WTC11 (cell line): Measurements from ENCODE around the gene VWA3A. TPM values are rescaled to one million over a fixed set of nuclear protein-coding genes. Genes with fewer than 3 reads are reported as not detected.

Experiments
- CREB1 ChIP-seq: sonication (generic); formaldehyde crosslinking; IDR thresholded peaks from 2 replicates; pipeline ENCODE4 v1.8.0; 2023; ENCODE audit warnings: mild to moderate bottlenecking, missing genetic modification reagents
- ETV6 ChIP-seq: sonication (generic); formaldehyde crosslinking; IDR thresholded peaks from 2 replicates; pipeline ENCODE4 v1.8.1; 2022; ENCODE audit warnings: mild to moderate bottlenecking, missing genetic modification reagents
- FOXJ3 ChIP-seq: sonication (generic); formaldehyde crosslinking; IDR thresholded peaks from 2 replicates; pipeline ENCODE4 v1.9.0; 2021; ENCODE audit warnings: missing genetic modification reagents, mild to moderate bottlenecking, borderline replicate concordance
- GABPB1 ChIP-seq: sonication (generic); formaldehyde crosslinking; IDR thresholded peaks from 2 replicates; pipeline ENCODE4 v1.8.1; 2023; ENCODE audit warnings: mild to moderate bottlenecking, missing genetic modification reagents
- GRHL2 ChIP-seq: fragments of 250-450 bp; sonication (Bioruptor Pico); IDR thresholded peaks from 2 replicates; pipeline ENCODE4 v1.8.0; 2022; ENCODE audit warnings: mild to moderate bottlenecking, moderate library complexity; ENCODE audit not compliant: insufficient replicate concordance, severe bottlenecking
- IRF2 ChIP-seq: sonication (generic); formaldehyde crosslinking; IDR thresholded peaks from 2 replicates; pipeline ENCODE4 v1.8.0; 2022; ENCODE audit warnings: low read depth, missing genetic modification reagents, borderline replicate concordance
- JUN ChIP-seq: sonication (generic); formaldehyde crosslinking; IDR thresholded peaks from 2 replicates; pipeline ENCODE4 v1.8.0; 2023; ENCODE audit warnings: mild to moderate bottlenecking, missing genetic modification reagents
- OVOL2 ChIP-seq: fragments of 250-450 bp; sonication (Bioruptor Pico); IDR thresholded peaks from 2 replicates; pipeline ENCODE4 v1.9.0; 2021; ENCODE audit warnings: mild to moderate bottlenecking, borderline replicate concordance
- PRRX2 ChIP-seq: fragments of 250-450 bp; sonication (Bioruptor Pico); IDR thresholded peaks from 2 replicates; pipeline ENCODE4 v1.8.0; 2021; ENCODE audit warnings: mild to moderate bottlenecking
- SP1 ChIP-seq: sonication (generic); formaldehyde crosslinking; conservative IDR thresholded peaks from 2 replicates; pipeline ENCODE4 v1.8.1; 2022; ENCODE audit warnings: missing genetic modification reagents
- TEAD4 ChIP-seq: sonication (generic); formaldehyde crosslinking; IDR thresholded peaks from 2 replicates; pipeline ENCODE4 v1.8.0; 2022; ENCODE audit warnings: mild to moderate bottlenecking, missing genetic modification reagents
- TP53 ChIP-seq: sonication (generic); formaldehyde crosslinking; IDR thresholded peaks from 2 replicates; pipeline ENCODE4 v1.8.1; 2023; ENCODE audit warnings: mild to moderate bottlenecking, missing genetic modification reagents
- ZNF263 ChIP-seq: sonication (generic); formaldehyde crosslinking; IDR thresholded peaks from 2 replicates; pipeline ENCODE4 v1.8.1; 2022; ENCODE audit warnings: low read depth, mild to moderate bottlenecking, moderate library complexity, missing genetic modification reagents
- ZNF423 ChIP-seq: fragments of 250-450 bp; sonication (Bioruptor Pico); IDR thresholded peaks from 2 replicates; pipeline ENCODE4 v2.1.2; 2022; ENCODE audit warnings: mild to moderate bottlenecking, moderate library complexity
- total RNA-seq: library from RNA; stranded (reverse); gene quantifications from 3 replicates; pipeline ENCODE4 v1.2.3, GENCODE V29; 2021
- TF ChIP-seq, protein P1 (sequence below): sonication (generic); formaldehyde crosslinking; IDR thresholded peaks from 2 replicates; pipeline ENCODE4 v1.8.0; 2022; ENCODE audit warnings: mild to moderate bottlenecking, missing genetic modification reagents
- TF ChIP-seq, protein P2 (sequence below): fragments of 250-450 bp; sonication (Bioruptor Pico); IDR thresholded peaks from 2 replicates; pipeline ENCODE4 v2.1.2; 2022; ENCODE audit warnings: mild to moderate bottlenecking, moderate library complexity
- TF ChIP-seq, protein P3 (sequence below): fragments of 250-450 bp; sonication (Bioruptor Pico); IDR thresholded peaks from 2 replicates; pipeline ENCODE4 v1.9.0; 2021; ENCODE audit warnings: mild to moderate bottlenecking, borderline replicate concordance
- TF ChIP-seq, protein P4 (sequence below): sonication (generic); formaldehyde crosslinking; IDR thresholded peaks from 2 replicates; pipeline ENCODE4 v1.8.1; 2023; ENCODE audit warnings: mild to moderate bottlenecking, missing genetic modification reagents, moderate library complexity
- TF ChIP-seq, protein P5 (sequence below): sonication (generic); formaldehyde crosslinking; IDR thresholded peaks from 2 replicates; pipeline ENCODE4 v1.8.0; 2022; ENCODE audit warnings: mild to moderate bottlenecking, missing genetic modification reagents
- TF ChIP-seq, protein P6 (sequence below): sonication (generic); formaldehyde crosslinking; IDR thresholded peaks from 2 replicates; pipeline ENCODE4 v1.8.1; 2023; ENCODE audit warnings: mild to moderate bottlenecking, moderate library complexity, missing genetic modification reagents
- TF ChIP-seq, protein P7 (sequence below): fragments of 200-600 bp; IDR thresholded peaks from 2 replicates; pipeline ENCODE4 v1.8.0; 2022; ENCODE audit warnings: antibody characterized with exemption
- TF ChIP-seq, protein P8 (sequence below): sonication (generic); formaldehyde crosslinking; IDR thresholded peaks from 2 replicates; pipeline ENCODE4 v1.8.0; 2023; ENCODE audit warnings: mild to moderate bottlenecking, missing genetic modification reagents
- TF ChIP-seq, protein P9 (sequence below): sonication (generic); formaldehyde crosslinking; IDR thresholded peaks from 2 replicates; pipeline ENCODE4 v1.8.1; 2022; ENCODE audit warnings: low read depth, mild to moderate bottlenecking, moderate library complexity, missing genetic modification reagents, borderline replicate concordance

Gene VWA3A
- total RNA-seq, 1 experiment from 2014 or later, result 0.11 TPM

DNA sequence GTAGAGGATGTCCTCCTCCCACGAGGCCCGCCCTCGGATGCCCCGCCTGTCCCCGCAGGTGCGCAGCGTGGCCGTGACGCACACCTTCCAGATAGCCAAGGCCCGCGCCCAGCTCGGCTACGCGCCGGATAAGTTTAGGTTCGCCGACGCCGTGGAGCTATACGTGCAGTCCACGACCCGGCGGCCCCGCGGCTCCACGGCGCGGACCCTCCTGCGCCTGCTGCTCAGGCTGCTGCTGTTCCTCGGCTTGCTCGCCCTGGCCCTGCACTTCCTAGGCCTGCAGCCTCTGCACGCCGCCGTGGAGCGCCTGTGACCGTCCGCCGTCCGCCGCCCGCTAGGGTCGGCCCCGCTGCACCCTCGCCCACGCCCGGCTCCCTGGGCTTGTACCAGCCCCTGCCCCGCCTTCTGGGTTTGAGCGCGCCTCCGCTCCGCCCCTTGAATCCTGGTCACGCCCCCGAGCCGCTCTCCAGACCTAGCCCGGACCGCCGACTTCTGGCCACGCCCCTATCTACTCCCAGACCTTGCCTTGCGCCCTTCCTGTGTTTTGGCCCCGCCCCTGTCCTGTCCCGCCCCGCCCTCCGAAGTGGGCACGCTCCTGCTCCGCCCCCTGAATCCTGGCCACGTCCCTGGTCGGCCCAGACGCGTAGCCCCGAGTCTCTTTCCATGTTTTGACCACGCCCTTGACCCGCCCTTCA lies 97.9 kb downstream of the VWA3A start (continued):
- TF ChIP-seq, protein P1, sequence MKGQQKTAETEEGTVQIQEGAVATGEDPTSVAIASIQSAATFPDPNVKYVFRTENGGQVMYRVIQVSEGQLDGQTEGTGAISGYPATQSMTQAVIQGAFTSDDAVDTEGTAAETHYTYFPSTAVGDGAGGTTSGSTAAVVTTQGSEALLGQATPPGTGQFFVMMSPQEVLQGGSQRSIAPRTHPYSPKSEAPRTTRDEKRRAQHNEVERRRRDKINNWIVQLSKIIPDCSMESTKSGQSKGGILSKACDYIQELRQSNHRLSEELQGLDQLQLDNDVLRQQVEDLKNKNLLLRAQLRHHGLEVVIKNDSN, result no peak
- no peak for TF ChIP-seq CREB1 (CRISPR knock-in tag)
- TF ChIP-seq ETV6, result no peak
- TF ChIP-seq, protein P2, sequence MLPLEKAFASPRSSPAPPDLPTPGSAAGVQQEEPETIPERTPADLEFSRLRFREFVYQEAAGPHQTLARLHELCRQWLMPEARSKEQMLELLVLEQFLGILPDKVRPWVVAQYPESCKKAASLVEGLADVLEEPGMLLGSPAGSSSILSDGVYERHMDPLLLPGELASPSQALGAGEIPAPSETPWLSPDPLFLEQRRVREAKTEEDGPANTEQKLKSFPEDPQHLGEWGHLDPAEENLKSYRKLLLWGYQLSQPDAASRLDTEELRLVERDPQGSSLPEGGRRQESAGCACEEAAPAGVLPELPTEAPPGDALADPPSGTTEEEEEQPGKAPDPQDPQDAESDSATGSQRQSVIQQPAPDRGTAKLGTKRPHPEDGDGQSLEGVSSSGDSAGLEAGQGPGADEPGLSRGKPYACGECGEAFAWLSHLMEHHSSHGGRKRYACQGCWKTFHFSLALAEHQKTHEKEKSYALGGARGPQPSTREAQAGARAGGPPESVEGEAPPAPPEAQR (CRISPR knock-in tag), result no peak
- TF ChIP-seq, protein P3, sequence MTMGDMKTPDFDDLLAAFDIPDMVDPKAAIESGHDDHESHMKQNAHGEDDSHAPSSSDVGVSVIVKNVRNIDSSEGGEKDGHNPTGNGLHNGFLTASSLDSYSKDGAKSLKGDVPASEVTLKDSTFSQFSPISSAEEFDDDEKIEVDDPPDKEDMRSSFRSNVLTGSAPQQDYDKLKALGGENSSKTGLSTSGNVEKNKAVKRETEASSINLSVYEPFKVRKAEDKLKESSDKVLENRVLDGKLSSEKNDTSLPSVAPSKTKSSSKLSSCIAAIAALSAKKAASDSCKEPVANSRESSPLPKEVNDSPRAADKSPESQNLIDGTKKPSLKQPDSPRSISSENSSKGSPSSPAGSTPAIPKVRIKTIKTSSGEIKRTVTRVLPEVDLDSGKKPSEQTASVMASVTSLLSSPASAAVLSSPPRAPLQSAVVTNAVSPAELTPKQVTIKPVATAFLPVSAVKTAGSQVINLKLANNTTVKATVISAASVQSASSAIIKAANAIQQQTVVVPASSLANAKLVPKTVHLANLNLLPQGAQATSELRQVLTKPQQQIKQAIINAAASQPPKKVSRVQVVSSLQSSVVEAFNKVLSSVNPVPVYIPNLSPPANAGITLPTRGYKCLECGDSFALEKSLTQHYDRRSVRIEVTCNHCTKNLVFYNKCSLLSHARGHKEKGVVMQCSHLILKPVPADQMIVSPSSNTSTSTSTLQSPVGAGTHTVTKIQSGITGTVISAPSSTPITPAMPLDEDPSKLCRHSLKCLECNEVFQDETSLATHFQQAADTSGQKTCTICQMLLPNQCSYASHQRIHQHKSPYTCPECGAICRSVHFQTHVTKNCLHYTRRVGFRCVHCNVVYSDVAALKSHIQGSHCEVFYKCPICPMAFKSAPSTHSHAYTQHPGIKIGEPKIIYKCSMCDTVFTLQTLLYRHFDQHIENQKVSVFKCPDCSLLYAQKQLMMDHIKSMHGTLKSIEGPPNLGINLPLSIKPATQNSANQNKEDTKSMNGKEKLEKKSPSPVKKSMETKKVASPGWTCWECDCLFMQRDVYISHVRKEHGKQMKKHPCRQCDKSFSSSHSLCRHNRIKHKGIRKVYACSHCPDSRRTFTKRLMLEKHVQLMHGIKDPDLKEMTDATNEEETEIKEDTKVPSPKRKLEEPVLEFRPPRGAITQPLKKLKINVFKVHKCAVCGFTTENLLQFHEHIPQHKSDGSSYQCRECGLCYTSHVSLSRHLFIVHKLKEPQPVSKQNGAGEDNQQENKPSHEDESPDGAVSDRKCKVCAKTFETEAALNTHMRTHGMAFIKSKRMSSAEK (CRISPR knock-in tag), result no peak
- no peak for TF ChIP-seq PRRX2 (CRISPR knock-in tag)
- no peak for TF ChIP-seq JUN
- TF ChIP-seq, protein P4, sequence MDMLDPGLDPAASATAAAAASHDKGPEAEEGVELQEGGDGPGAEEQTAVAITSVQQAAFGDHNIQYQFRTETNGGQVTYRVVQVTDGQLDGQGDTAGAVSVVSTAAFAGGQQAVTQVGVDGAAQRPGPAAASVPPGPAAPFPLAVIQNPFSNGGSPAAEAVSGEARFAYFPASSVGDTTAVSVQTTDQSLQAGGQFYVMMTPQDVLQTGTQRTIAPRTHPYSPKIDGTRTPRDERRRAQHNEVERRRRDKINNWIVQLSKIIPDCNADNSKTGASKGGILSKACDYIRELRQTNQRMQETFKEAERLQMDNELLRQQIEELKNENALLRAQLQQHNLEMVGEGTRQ (CRISPR knock-in tag), result 0 out of 2 replicates have a peak, but pooled peaks have one; percentile 19
- peak; percentile 85 for TF ChIP-seq SP1 (CRISPR knock-in tag)
- TF ChIP-seq, protein P5, sequence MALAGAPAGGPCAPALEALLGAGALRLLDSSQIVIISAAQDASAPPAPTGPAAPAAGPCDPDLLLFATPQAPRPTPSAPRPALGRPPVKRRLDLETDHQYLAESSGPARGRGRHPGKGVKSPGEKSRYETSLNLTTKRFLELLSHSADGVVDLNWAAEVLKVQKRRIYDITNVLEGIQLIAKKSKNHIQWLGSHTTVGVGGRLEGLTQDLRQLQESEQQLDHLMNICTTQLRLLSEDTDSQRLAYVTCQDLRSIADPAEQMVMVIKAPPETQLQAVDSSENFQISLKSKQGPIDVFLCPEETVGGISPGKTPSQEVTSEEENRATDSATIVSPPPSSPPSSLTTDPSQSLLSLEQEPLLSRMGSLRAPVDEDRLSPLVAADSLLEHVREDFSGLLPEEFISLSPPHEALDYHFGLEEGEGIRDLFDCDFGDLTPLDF (CRISPR knock-in tag), result no peak
- TF ChIP-seq GABPB1 (CRISPR knock-in tag), result peak; percentile 31; the same call in 1 of the 2 replicates
- no peak for TF ChIP-seq ZNF263
- TF ChIP-seq, protein P6, sequence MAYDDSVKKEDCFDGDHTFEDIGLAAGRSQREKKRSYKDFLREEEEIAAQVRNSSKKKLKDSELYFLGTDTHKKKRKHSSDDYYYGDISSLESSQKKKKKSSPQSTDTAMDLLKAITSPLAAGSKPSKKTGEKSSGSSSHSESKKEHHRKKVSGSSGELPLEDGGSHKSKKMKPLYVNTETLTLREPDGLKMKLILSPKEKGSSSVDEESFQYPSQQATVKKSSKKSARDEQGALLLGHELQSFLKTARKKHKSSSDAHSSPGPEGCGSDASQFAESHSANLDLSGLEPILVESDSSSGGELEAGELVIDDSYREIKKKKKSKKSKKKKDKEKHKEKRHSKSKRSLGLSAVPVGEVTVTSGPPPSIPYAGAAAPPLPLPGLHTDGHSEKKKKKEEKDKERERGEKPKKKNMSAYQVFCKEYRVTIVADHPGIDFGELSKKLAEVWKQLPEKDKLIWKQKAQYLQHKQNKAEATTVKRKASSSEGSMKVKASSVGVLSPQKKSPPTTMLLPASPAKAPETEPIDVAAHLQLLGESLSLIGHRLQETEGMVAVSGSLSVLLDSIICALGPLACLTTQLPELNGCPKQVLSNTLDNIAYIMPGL (CRISPR knock-in tag), result no peak
- no peak for TF ChIP-seq FOXJ3
- TF ChIP-seq GRHL2, result no peak
- TF ChIP-seq OVOL2, result no peak
- TF ChIP-seq IRF2 (CRISPR knock-in tag), result no peak
- TF ChIP-seq, protein P7, sequence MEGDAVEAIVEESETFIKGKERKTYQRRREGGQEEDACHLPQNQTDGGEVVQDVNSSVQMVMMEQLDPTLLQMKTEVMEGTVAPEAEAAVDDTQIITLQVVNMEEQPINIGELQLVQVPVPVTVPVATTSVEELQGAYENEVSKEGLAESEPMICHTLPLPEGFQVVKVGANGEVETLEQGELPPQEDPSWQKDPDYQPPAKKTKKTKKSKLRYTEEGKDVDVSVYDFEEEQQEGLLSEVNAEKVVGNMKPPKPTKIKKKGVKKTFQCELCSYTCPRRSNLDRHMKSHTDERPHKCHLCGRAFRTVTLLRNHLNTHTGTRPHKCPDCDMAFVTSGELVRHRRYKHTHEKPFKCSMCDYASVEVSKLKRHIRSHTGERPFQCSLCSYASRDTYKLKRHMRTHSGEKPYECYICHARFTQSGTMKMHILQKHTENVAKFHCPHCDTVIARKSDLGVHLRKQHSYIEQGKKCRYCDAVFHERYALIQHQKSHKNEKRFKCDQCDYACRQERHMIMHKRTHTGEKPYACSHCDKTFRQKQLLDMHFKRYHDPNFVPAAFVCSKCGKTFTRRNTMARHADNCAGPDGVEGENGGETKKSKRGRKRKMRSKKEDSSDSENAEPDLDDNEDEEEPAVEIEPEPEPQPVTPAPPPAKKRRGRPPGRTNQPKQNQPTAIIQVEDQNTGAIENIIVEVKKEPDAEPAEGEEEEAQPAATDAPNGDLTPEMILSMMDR, result no peak
- TF ChIP-seq, protein P8, sequence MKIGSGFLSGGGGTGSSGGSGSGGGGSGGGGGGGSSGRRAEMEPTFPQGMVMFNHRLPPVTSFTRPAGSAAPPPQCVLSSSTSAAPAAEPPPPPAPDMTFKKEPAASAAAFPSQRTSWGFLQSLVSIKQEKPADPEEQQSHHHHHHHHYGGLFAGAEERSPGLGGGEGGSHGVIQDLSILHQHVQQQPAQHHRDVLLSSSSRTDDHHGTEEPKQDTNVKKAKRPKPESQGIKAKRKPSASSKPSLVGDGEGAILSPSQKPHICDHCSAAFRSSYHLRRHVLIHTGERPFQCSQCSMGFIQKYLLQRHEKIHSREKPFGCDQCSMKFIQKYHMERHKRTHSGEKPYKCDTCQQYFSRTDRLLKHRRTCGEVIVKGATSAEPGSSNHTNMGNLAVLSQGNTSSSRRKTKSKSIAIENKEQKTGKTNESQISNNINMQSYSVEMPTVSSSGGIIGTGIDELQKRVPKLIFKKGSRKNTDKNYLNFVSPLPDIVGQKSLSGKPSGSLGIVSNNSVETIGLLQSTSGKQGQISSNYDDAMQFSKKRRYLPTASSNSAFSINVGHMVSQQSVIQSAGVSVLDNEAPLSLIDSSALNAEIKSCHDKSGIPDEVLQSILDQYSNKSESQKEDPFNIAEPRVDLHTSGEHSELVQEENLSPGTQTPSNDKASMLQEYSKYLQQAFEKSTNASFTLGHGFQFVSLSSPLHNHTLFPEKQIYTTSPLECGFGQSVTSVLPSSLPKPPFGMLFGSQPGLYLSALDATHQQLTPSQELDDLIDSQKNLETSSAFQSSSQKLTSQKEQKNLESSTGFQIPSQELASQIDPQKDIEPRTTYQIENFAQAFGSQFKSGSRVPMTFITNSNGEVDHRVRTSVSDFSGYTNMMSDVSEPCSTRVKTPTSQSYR, result no peak
- TF ChIP-seq, protein P9, sequence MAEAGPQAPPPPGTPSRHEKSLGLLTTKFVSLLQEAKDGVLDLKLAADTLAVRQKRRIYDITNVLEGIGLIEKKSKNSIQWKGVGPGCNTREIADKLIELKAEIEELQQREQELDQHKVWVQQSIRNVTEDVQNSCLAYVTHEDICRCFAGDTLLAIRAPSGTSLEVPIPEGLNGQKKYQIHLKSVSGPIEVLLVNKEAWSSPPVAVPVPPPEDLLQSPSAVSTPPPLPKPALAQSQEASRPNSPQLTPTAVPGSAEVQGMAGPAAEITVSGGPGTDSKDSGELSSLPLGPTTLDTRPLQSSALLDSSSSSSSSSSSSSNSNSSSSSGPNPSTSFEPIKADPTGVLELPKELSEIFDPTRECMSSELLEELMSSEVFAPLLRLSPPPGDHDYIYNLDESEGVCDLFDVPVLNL (CRISPR knock-in tag), result no peak
- TF ChIP-seq TEAD4 (CRISPR knock-in tag), result no peak
- TF ChIP-seq ZNF423 (CRISPR knock-in tag), result no peak
- TF ChIP-seq TP53 (CRISPR knock-in tag), result no peak
